K562 (cell line): ENCODE measurements around the gene ASS1. TPM values are rescaled to one million over a fixed set of nuclear protein-coding genes. Genes with fewer than 3 reads are reported as not detected.

ENCODE experiments used
- ATAC-seq: fragments of 200-7000 bp; cut with Tn5 transposase; 3 replicates; pipeline ENCODE4 v1.9.1; 2020; ENCODE audit warnings: moderate library complexity
- BruUV-seq: library from RNA; stranded (reverse); fragments of 400-500 nt; replicated peaks from 2 replicates; lab custom pipeline; 2021; lab: Mats Ljungman, UMichigan
- CTCF ChIA-PET: fragments of 300-600 bp; formaldehyde crosslinking; extraction: SDS; loops from one replicate; lab custom pipeline; 2021; ENCODE audit warnings: low intra/inter-chr PET ratio; lab: Yijun Ruan, JAX
- POLR2A ChIA-PET: fragments of 300-600, 350-650 bp; sonication (Branson Sonifier 250); formaldehyde crosslinking; extraction: SDS; loops from one replicate; lab custom pipeline; 2021; ENCODE audit warnings: antibody characterized with exemption, inconsistent platforms; lab: Yijun Ruan, JAX
- DNase-seq, 4 experiments: peaks; one replicate each; pipeline versions ENCODE4 v3.0.0 to v3.0.0-alpha.2; 2011 to 2018; ENCODE audit warnings: low spot score in 3 of 4, mixed read lengths in 3 of 4; ENCODE audit errors: extremely low read depth in 1 of 4
- FAIRE-seq: peaks from 2 replicates; lab custom pipeline; 2011; peaks lifted over from hg19 to GRCh38; lab: Jason Lieb, UNC
- H2AFZ ChIP-seq: 2 replicates; pipeline ENCODE4 v1.6.0; 2011; ENCODE audit warnings: low read depth, low read length, control low read depth, inconsistent platforms
- H3K27ac ChIP-seq: fragments of 200-600 bp; 3 replicates; pipeline ENCODE4 v1.8.0; 2011; ENCODE audit warnings: low read depth, mild to moderate bottlenecking, control low read depth, inconsistent platforms, low read length, moderate library complexity, mixed read lengths; ENCODE audit errors: extremely low read depth
- H3K27me3 ChIP-seq, 2 experiments: fragments of 300-600 bp in 1 of 2; 2 replicates in 1 of 2; 3 replicates in 1 of 2; pipeline versions ENCODE4 v1.6.0 to v1.8.0; 2011; ENCODE audit warnings: inconsistent platforms in 2 of 2, low read length in 2 of 2, mild to moderate bottlenecking in 1 of 2, mixed read lengths in 1 of 2, moderate library complexity in 1 of 2; ENCODE audit not compliant: control insufficient read depth in 2 of 2, insufficient read depth in 2 of 2
- H3K36me3 ChIP-seq: fragments of 300-600 bp; 3 replicates; pipeline ENCODE4 v1.8.0; 2011; ENCODE audit warnings: mild to moderate bottlenecking, low read length, inconsistent platforms; ENCODE audit not compliant: control insufficient read depth, insufficient read depth
- H3K4me1 ChIP-seq, 2 experiments: fragments of 200-600 bp in 1 of 2; replicated peaks in 1 of 2; 2 replicates in 1 of 2; 3 replicates in 1 of 2; pipeline versions ENCODE4 v1.5.1 to v1.8.0; 2011; ENCODE audit warnings: inconsistent platforms in 2 of 2, low read length in 2 of 2, mild to moderate bottlenecking in 1 of 2, mixed read lengths in 1 of 2, moderate library complexity in 1 of 2; ENCODE audit not compliant: control insufficient read depth in 2 of 2, insufficient read depth in 2 of 2
- H3K4me2 ChIP-seq: 2 replicates; pipeline ENCODE4 v1.6.1; 2011; ENCODE audit warnings: low read length, control low read depth, inconsistent platforms, mixed read lengths; ENCODE audit not compliant: insufficient read depth
- H3K4me3 ChIP-seq: fragments of 200-600 bp; sonication (generic), shearing (Covaris generic); 2 replicates; pipeline ENCODE4 v1.5.1; 2016; ENCODE audit warnings: control low read depth, inconsistent platforms
- H3K79me2 ChIP-seq: fragments of 200-600 bp; 3 replicates; pipeline ENCODE4 v1.8.0; 2011; ENCODE audit warnings: low read length, inconsistent platforms; ENCODE audit not compliant: control insufficient read depth, insufficient read depth
- H3K9ac ChIP-seq, 2 experiments: 2 replicates each; pipeline versions ENCODE4 v1.6.0 to v1.6.1; 2011; ENCODE audit warnings: low read depth in 2 of 2, low read length in 2 of 2, control low read depth in 1 of 2, inconsistent platforms in 1 of 2, mild to moderate bottlenecking in 1 of 2, mixed read lengths in 1 of 2; ENCODE audit not compliant: insufficient read depth in 1 of 2
- H3K9me1 ChIP-seq: one replicate; pipeline ENCODE4 v1.6.0; 2011; ENCODE audit warnings: inconsistent platforms, mild to moderate bottlenecking, low read length, moderate library complexity; ENCODE audit not compliant: control insufficient read depth, insufficient read depth
- H3K9me3 ChIP-seq: replicated peaks from 2 replicates; pipeline ENCODE4 v1.5.1; 2011; ENCODE audit warnings: low read depth, low read length, inconsistent platforms; ENCODE audit not compliant: control insufficient read depth, insufficient read depth
- H4K20me1 ChIP-seq: replicated peaks from 2 replicates; pipeline ENCODE4 v1.6.1; 2011; ENCODE audit warnings: low read length, inconsistent platforms, mixed read lengths; ENCODE audit not compliant: control insufficient read depth, insufficient read depth
- BMI1 ChIP-seq: fragments of 150-350 bp; IDR thresholded peaks from 2 replicates; pipeline ENCODE4 v1.6.1; 2014; ENCODE audit warnings: low read length
- CREB5 ChIP-seq: fragments of 250-450 bp; sonication (Bioruptor Pico); IDR thresholded peaks from 2 replicates; pipeline ENCODE4 v1.5.0; 2020; ENCODE audit warnings: mild to moderate bottlenecking
- ELK3 ChIP-seq: fragments of 450-650 bp; formaldehyde crosslinking; IDR thresholded peaks from 2 replicates; pipeline ENCODE4 v1.4.0; 2020; ENCODE audit warnings: mild to moderate bottlenecking
- ETV1 ChIP-seq: fragments of 450-650 bp; conservative IDR thresholded peaks from 2 replicates; pipeline ENCODE4 v1.6.1; 2016; ENCODE audit warnings: missing genetic modification characterization, control low read depth, low read depth, missing compliant biosample characterization
- JUNB ChIP-seq: fragments of 450-650 bp; formaldehyde crosslinking; conservative IDR thresholded peaks from 2 replicates; pipeline ENCODE4 v1.4.0; 2020; ENCODE audit warnings: mild to moderate bottlenecking
- PHF21A ChIP-seq: fragments of 450-650 bp; IDR thresholded peaks from 2 replicates; pipeline ENCODE4 v1.6.1; 2017; ENCODE audit warnings: low read depth, borderline replicate concordance
- PTBP1 ChIP-seq: fragments of 200-400 bp; formaldehyde crosslinking; IDR thresholded peaks from 2 replicates; pipeline ENCODE4 v1.6.1; 2017; ENCODE audit warnings: low read depth, low read length
- RBM39 ChIP-seq: fragments of 200-400 bp; formaldehyde crosslinking; optimal IDR thresholded peaks from 2 replicates; pipeline ENCODE3; 2018; ENCODE audit warnings: low read depth, low read length
- SP1 ChIP-seq: sonication (generic); formaldehyde crosslinking; IDR thresholded peaks from 2 replicates; pipeline ENCODE4 v1.8.1; 2022; ENCODE audit warnings: mild to moderate bottlenecking, missing genetic modification reagents
- TAF7 ChIP-seq: fragments of 450-650 bp; IDR thresholded peaks from 2 replicates; pipeline ENCODE4 v1.6.1; 2016; ENCODE audit warnings: missing genetic modification characterization, missing compliant biosample characterization
- TCFL5 ChIP-seq: fragments of 250-450 bp; sonication (Bioruptor Pico); conservative IDR thresholded peaks from 2 replicates; pipeline ENCODE4 v1.6.1; 2021; ENCODE audit warnings: mild to moderate bottlenecking, moderate library complexity, matching md5 sums
- THRAP3 ChIP-seq: fragments of 450-650 bp; IDR thresholded peaks from 2 replicates; pipeline ENCODE4 v1.6.1; 2016; ENCODE audit warnings: mild to moderate bottlenecking, inconsistent platforms, borderline replicate concordance
- TOE1 ChIP-seq, 2 experiments: fragments of 450-650 bp in 1 of 2; sonication (generic) in 1 of 2; formaldehyde crosslinking in 1 of 2; IDR thresholded peaks; 2 replicates each; pipeline versions ENCODE4 v1.7.1 to v1.8.0; 2016 to 2022; ENCODE audit warnings: borderline replicate concordance in 2 of 2, mild to moderate bottlenecking in 2 of 2, antibody characterized with exemption in 1 of 2, inconsistent platforms in 1 of 2, low read depth in 1 of 2, missing genetic modification reagents in 1 of 2, moderate library complexity in 1 of 2
- ZC3H11A ChIP-seq: IDR thresholded peaks from 2 replicates; pipeline ENCODE4 v1.6.1; 2012; ENCODE audit warnings: low read depth, low read length, improper control_type of control experiment
- ZKSCAN1 ChIP-seq: fragments of 150-350 bp; IDR thresholded peaks from 2 replicates; pipeline ENCODE4 v1.6.1; 2016; ENCODE audit warnings: low read depth, low read length
- ZNF212 ChIP-seq: fragments of 450-650 bp; formaldehyde crosslinking; IDR thresholded peaks from 2 replicates; pipeline ENCODE4 v1.4.0; 2020; ENCODE audit warnings: mild to moderate bottlenecking
- WGBS: fragments of 100-300 bp; shearing (Covaris generic); methylation state at CpG from one replicate; pipeline ENCODE4 v1.1.6; 2016; ENCODE audit warnings: low coverage, mixed read lengths; ENCODE audit not compliant: insufficient coverage; ENCODE audit errors: missing lambda C conversion rate; 5-methylcytosine and 5-hydroxymethylcytosine counted together
- in situ Hi-C: fragments of 300-500 bp; cut with MboI; formaldehyde crosslinking; loops from 4 replicates; pipeline ENCODE4 v1.15.0; 2018; ENCODE audit warnings: inconsistent platforms, mixed read lengths
- intact Hi-C: fragments of 100-400 bp; cut with micrococcal nuclease; formaldehyde crosslinking; loops from 2 replicates; pipeline ENCODE4 v1.14.2; 2022
- polyA plus RNA-seq, 8 experiments: library from polyadenylated mRNA; depleted of rRNA in 4 of 8; stranded (reverse) in 5 of 8; unstranded in 3 of 8; fragments of >200 nt; fragmentation: Nextera tagmentation in 2 of 8; fragmentation: Illumina TruSeq in 1 of 8; extraction: Ambion mirVana in 2 of 8; extraction: Trizol in 1 of 8; gene quantifications; 2 replicates each; pipeline versions ENCODE4 v1.2.1 to v1.2.3, GENCODE V29; 2011 to 2014; ENCODE audit warnings: inconsistent platforms in 1 of 8, missing spikeins in 1 of 8
- total RNA-seq, 7 experiments: library from RNA; depleted of rRNA in 6 of 7; stranded (reverse); fragments of >200 nt in 6 of 7; fragmentation: Illumina TruSeq in 2 of 7; extraction: Trizol in 2 of 7; gene quantifications; 2 replicates each; pipeline versions ENCODE4 v1.2.1 to v1.2.3, GENCODE V29; 2011 to 2021; ENCODE audit warnings: low replicate concordance in 1 of 7

The ASS1 gene
- total and polyA plus RNA-seq, 9 of the 15 experiments (the other 6 are each of a cell fraction or from before 2014, with no cell fraction given), result 1.5 to 5.7 (median 3.7) TPM

GRCh38 chr9:130429381-130429780 is 15.4 kb upstream of the ASS1 start:
- Histone ChIP-seq H3K27ac (no peak overlapping the region), H3K4me3 (no peak overlapping the region), H3K9me1 (no peaks in the 10 kb centered on the region), H3K79me2 (no peaks in the 10 kb centered on the region), H3K9me3 (peaks cover 3% of the 10 kb centered on the region; the same call in 1 of the 2 replicates), H3K27me3 (peaks cover 29 to 94% of the 10 kb centered on the region in 2 experiments; a peak in 4 of 5 replicates), H3K36me3 (no peaks in the 10 kb centered on the region), H4K20me1 (no peaks in the 10 kb centered on the region; the same call in 1 of the 2 replicates), H2AFZ (no peak overlapping the region), H3K4me2 (no peak overlapping the region), H3K4me1 (peaks cover 0 to 50% of the 10 kb centered on the region in 2 experiments; a peak in 2 of 5 replicates), H3K9ac (no peak overlapping the region)
- WGBS, result 22% methylated on average over 10 of the region's 13 CpGs
- BruUV-seq, result no TSS peak
- intact Hi-C loops, result no loop called here
- CTCF ChIA-PET, result no interaction called here
- in situ Hi-C loops, result loop anchor here (10.0 kb wide), 1 partner anchor 765 kb away; the partner anchor contains the start of gene PRRX2
- ATAC-seq (no peak), DNase-seq (no peak), FAIRE-seq (no peak)
- TF ChIP-seq PHF21A (no peak), ETV1 (tag) (no peak), ZNF212 (no peak), ELK3 (CRISPR knock-in tag) (no peak), RBM39 (no peak), THRAP3 (no peak), ZKSCAN1 (no peak), JUNB (no peak), TCFL5 (CRISPR knock-in tag) (no peak), BMI1 (no peak), SP1 (CRISPR knock-in tag) (no peak), CREB5 (CRISPR knock-in tag) (no peak), ZC3H11A (no peak), TOE1 (IDR thresholded peaks at IDR 0.05; ENCODE audit: borderline replicate concordance) (no peak), TOE1 (CRISPR knock-in tag; IDR thresholded peaks at IDR 0.05; ENCODE audit: borderline replicate concordance, low read depth) (no peak), PTBP1 (no peak), TAF7 (tag) (no peak)
- POLR2A ChIA-PET, result interaction anchor here (0.6 kb wide), 1 partner anchor 261 kb away, joined by 3 read pairs; no protein-coding TSS in a partner anchor
